RWPE2 (cell line): ENCODE measurements around the gene KCND2.

ENCODE experiments used
- ATAC-seq: fragments of 200-7000 bp; cut with Tn5 transposase; 3 replicates; pipeline ENCODE4 v1.9.1; 2021; ENCODE audit warnings: low read depth
- DNase-seq: peaks from one replicate; pipeline ENCODE4 v3.0.0-alpha.2; 2020; ENCODE audit warnings: low spot score
- H3K27ac ChIP-seq: fragments of 450-650 bp; 2 replicates; pipeline ENCODE4 v1.5.1; 2017; ENCODE audit warnings: mild to moderate bottlenecking; ENCODE audit not compliant: poor library complexity, severe bottlenecking
- H3K27me3 ChIP-seq: fragments of 250-450 bp; sonication (Bioruptor Pico); 2 replicates; pipeline ENCODE4 v1.5.1; 2021; ENCODE audit warnings: mild to moderate bottlenecking, moderate library complexity; ENCODE audit not compliant: insufficient read depth, poor library complexity, severe bottlenecking
- H3K36me3 ChIP-seq: fragments of 250-450 bp; sonication (Bioruptor Pico); 2 replicates; pipeline ENCODE4 v1.5.1; 2020; ENCODE audit warnings: low read depth, mild to moderate bottlenecking, moderate library complexity
- H3K4me1 ChIP-seq: fragments of 250-450 bp; sonication (Bioruptor Pico); 2 replicates; pipeline ENCODE4 v1.5.1; 2021; ENCODE audit warnings: mild to moderate bottlenecking, moderate library complexity; ENCODE audit not compliant: insufficient read depth, poor library complexity, severe bottlenecking
- H3K4me3 ChIP-seq: fragments of 250-450 bp; sonication (Bioruptor Pico); 2 replicates; pipeline ENCODE4 v1.5.1; 2021; ENCODE audit warnings: mild to moderate bottlenecking, moderate library complexity; ENCODE audit not compliant: severe bottlenecking
- H3K9me3 ChIP-seq: fragments of 250-450 bp; sonication (Bioruptor Pico); 2 replicates; pipeline ENCODE4 v1.5.1; 2021; ENCODE audit warnings: mild to moderate bottlenecking, moderate library complexity; ENCODE audit not compliant: severe bottlenecking
- CTCF ChIP-seq: fragments of 450-650 bp; IDR thresholded peaks from one replicate; pipeline ENCODE4 v1.5.1; 2017; ENCODE audit warnings: mild to moderate bottlenecking, moderate library complexity; ENCODE audit not compliant: poor library complexity, severe bottlenecking

The KCND2 gene

DNA sequence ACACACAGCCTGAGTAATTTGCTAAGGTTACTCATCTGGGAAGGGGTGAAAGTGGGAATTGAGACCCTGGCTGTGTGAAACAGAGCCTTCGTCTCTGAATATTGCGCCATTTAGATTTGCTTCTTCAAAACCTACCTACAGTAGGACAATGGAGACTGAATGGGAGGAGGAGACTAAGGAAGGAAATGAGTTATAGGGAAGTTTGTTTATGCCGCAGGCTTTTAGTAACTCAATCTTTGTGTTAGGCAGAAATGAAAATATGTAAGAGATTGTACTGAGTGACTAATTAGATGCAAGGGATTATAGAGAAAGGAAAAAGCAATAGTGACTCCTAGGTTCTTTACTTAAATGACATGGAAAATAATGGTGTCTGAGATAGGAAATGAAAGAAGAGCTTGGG is 80.2 kb downstream of the KCND2 start:
- no peak overlapping the region for H3K4me3 ChIP-seq
- H3K27me3 ChIP-seq: no peaks in the 10 kb centered on the region
- no peaks in the 10 kb centered on the region for H3K36me3 ChIP-seq
- no peak overlapping the region for H3K27ac ChIP-seq
- no peak for TF ChIP-seq CTCF
- no peaks in the 10 kb centered on the region for H3K9me3 ChIP-seq
- no peak for DNase-seq
- ATAC-seq: no peak
- no peaks in the 10 kb centered on the region for H3K4me1 ChIP-seq

GRCh38 chr7:120360918-120361317 is 87.9 kb downstream of the KCND2 start:
- H3K27ac ChIP-seq: no peak overlapping the region
- no peaks in the 10 kb centered on the region for H3K9me3 ChIP-seq
- TF ChIP-seq CTCF: no peak
- no peak for ATAC-seq
- no peaks in the 10 kb centered on the region for H3K36me3 ChIP-seq
- H3K27me3 ChIP-seq: no peaks in the 10 kb centered on the region
- no peak overlapping the region for H3K4me3 ChIP-seq
- no peak for DNase-seq
- H3K4me1 ChIP-seq: no peaks in the 10 kb centered on the region

GRCh38 chr7:120363414-120363813 is 90.4 kb downstream of the KCND2 start:
- no peak for TF ChIP-seq CTCF
- ATAC-seq (no peak), DNase-seq (no peak)
- Histone ChIP-seq H3K4me3 (no peak overlapping the region), H3K9me3 (no peaks in the 10 kb centered on the region), H3K27ac (no peak overlapping the region), H3K36me3 (no peaks in the 10 kb centered on the region), H3K4me1 (no peaks in the 10 kb centered on the region), H3K27me3 (no peaks in the 10 kb centered on the region)

GRCh38 chr7:120370954-120371353 is 98.0 kb downstream of the KCND2 start:
- Histone ChIP-seq H3K36me3 (no peaks in the 10 kb centered on the region), H3K27me3 (no peaks in the 10 kb centered on the region), H3K9me3 (no peaks in the 10 kb centered on the region), H3K27ac (no peak overlapping the region), H3K4me1 (no peaks in the 10 kb centered on the region), H3K4me3 (no peak overlapping the region)
- ATAC-seq (no peak), DNase-seq (no peak)
- TF ChIP-seq CTCF: no peak

DNA sequence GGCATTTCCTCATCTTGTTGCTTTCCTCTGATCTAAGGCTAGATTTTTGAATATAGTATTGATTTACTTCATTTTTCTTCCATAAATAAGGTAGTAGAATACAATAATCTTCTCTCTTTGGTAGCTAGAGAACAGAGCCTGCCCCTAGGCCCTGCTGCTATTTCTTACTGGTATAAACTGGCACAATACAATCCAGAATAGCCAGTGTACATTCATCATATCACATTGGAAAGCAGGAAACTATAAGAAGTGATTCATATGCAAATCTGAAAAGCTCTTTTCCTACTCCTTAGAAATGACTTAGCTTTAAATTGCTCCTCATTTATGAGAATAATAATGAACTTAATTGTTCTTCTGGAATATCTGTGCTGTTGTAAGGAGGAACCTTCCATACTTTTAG is 100.2 kb downstream of the KCND2 start:
- DNase-seq (no peak), ATAC-seq (no peak)

More for the DNA sequence above, 100.2 kb downstream of the KCND2 start:
- Histone ChIP-seq H3K36me3 (no peaks in the 10 kb centered on the region), H3K27me3 (no peaks in the 10 kb centered on the region), H3K4me3 (no peak overlapping the region), H3K9me3 (no peaks in the 10 kb centered on the region), H3K4me1 (no peaks in the 10 kb centered on the region), H3K27ac (no peak overlapping the region)
- no peak for TF ChIP-seq CTCF
